ENCODE measurements around the gene PCDHGA11. TPM values are rescaled to one million over a fixed set of nuclear protein-coding genes. Genes with fewer than 3 reads are reported as not detected.
"Not testable (repeated sequence)": the region's sequence is repeated elsewhere in the genome, so short reads cannot be mapped to it uniquely, and the experiment has no call there.

PCDHGA11 gene
- total RNA-seq, result 16.4 TPM

- no peak for DNase-seq
Measured at GRCh38 chr5:141420855-141421488, at the start of gene PCDHGA11. Gene PCDHGA11 (plus strand): TSS chr5:141421051. CDS start chr5:141421228, 177 bp downstream.

DNA sequence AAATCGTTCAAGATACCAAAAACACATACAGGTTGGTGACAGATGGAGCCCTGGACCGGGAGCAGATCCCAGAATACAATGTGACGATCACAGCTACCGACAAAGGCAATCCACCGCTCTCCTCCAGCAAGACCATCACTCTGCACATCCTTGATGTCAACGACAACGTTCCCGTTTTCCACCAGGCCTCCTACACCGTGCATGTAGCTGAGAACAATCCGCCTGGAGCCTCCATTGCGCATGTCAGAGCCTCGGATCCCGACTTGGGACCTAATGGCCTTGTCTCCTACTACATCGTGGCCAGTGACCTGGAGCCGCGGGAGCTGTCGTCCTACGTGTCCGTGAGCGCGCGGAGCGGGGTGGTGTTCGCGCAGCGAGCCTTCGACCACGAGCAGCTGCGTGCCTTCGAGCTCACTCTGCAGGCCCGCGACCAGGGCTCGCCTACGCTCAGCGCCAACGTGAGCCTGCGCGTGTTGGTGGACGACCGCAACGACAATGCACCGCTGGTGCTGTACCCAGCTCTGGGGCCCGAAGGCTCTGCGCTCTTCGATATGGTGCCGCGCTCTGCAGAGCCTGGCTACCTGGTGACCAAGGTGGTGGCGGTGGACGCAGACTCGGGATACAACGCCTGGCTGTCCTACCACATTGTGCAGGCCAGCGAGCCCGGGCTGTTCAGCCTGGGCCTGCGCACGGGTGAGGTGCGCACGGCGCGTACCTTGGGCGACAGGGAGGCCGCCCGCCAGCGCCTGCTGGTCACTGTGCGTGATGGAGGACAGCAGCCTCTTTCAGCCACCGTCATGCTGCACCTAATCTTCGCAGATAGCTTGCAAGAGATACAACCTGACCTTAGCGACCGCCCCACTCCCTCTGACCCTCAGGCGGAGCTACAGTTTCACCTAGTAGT is 49.0 kb upstream of the PCDHGA11 start:
- DNase-seq, result no peak

- no peak for DNase-seq
Measured at GRCh38 chr5:141373673-141374317, 47.1 kb upstream of the PCDHGA11 start, which contains the start of gene PCDHGA6. Gene PCDHGA6 (plus strand): TSS chr5:141373891. CDS start chr5:141374084, 193 bp downstream.

DNA sequence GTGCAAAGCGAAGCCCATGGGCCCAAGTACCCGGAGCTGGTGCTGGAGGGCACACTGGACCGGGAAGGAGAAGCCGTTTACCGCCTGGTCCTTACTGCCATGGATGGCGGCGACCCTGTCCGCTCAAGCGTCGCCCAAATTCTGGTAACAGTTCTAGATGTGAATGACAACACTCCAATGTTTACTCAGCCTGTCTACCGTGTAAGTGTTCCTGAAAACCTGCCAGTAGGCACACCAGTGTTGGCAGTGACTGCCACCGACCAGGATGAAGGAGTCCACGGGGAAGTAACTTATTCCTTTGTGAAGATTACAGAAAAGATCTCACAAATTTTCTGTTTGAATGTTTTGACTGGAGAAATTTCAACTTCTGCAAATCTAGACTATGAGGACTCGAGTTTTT is 46.2 kb upstream of the PCDHGA11 start:
- no peak for DNase-seq

GRCh38 chr5:141375444-141376155 is 45.3 kb upstream of the PCDHGA11 start:
- not testable (repeated sequence) for DNase-seq

- DNase-seq, result no peak
Measured at GRCh38 chr5:141382469-141383294, 38.2 kb upstream of the PCDHGA11 start, which contains the start of gene PCDHGA7. Gene PCDHGA7 (plus strand): TSS chr5:141382742. CDS start chr5:141382900, 158 bp downstream.

- DNase-seq, result no peak
Measured at GRCh38 chr5:141383345-141383744, 37.5 kb upstream of the PCDHGA11 start.

DNA sequence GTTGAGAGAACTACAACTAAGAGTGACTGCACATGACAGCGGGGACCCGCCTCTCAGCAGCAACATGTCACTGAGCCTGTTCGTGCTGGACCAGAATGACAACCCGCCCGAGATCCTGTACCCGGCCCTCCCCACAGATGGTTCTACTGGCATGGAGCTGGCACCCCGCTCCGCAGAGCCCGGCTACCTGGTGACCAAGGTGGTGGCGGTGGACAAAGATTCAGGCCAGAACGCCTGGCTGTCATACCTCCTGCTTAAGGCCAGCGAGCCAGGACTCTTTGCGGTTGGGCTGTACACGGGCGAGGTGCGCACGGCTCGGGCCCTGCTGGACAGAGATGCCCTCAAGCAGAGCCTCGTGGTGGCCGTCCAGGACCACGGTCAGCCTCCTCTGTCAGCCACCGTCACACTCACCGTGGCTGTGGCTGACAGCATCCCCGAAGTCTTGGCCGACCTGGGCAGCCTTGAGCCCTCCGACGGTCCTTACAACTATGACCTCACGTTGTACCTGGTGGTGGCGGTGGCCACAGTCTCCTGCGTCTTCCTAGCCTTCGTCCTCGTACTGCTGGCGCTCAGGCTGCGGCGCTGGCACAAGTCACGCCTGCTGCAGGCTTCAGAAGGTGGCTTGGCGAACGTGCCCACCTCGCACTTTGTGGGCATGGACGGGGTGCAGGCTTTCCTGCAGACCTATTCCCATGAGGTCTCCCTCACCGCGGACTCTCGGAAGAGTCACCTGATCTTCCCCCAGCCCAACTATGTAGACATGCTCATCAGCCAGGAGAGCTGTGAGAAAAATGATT is 36.2 kb upstream of the PCDHGA11 start:
- no peak for DNase-seq

GRCh38 chr5:141387557-141388311 is 33.1 kb upstream of the PCDHGA11 start, which contains the start of gene PCDHGB4:
Gene PCDHGB4 (plus strand): TSS chr5:141387698. CDS start chr5:141387885, 187 bp downstream.
- DNase-seq, result not testable (repeated sequence)

DNA sequence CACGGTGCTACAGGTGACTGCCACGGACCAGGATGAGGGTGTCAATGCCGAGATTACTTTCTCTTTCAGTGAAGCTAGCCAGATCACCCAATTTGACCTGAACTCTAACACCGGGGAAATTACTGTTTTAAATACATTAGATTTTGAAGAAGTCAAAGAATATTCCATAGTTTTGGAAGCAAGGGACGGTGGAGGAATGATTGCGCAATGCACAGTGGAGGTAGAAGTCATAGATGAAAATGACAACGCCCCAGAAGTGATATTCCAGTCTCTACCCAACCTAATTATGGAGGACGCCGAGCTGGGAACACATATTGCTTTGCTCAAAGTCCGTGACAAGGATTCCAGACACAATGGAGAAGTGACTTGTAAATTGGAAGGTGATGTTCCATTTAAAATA is 32.2 kb upstream of the PCDHGA11 start:
- DNase-seq, result no peak

- no peak for DNase-seq
Measured at GRCh38 chr5:141389153-141390042, 31.5 kb upstream of the PCDHGA11 start.

GRCh38 chr5:141392429-141393198 is 28.2 kb upstream of the PCDHGA11 start, which contains the start of gene PCDHGA8:
Gene PCDHGA8 (plus strand): TSS chr5:141392633. CDS start chr5:141392814, 181 bp downstream.
- DNase-seq, result no peak

- DNase-seq, result no peak
Measured at GRCh38 chr5:141393267-141393666, 27.6 kb upstream of the PCDHGA11 start.

GRCh38 chr5:141394401-141395187 is 26.3 kb upstream of the PCDHGA11 start:
- DNase-seq, result not testable (repeated sequence)

DNA sequence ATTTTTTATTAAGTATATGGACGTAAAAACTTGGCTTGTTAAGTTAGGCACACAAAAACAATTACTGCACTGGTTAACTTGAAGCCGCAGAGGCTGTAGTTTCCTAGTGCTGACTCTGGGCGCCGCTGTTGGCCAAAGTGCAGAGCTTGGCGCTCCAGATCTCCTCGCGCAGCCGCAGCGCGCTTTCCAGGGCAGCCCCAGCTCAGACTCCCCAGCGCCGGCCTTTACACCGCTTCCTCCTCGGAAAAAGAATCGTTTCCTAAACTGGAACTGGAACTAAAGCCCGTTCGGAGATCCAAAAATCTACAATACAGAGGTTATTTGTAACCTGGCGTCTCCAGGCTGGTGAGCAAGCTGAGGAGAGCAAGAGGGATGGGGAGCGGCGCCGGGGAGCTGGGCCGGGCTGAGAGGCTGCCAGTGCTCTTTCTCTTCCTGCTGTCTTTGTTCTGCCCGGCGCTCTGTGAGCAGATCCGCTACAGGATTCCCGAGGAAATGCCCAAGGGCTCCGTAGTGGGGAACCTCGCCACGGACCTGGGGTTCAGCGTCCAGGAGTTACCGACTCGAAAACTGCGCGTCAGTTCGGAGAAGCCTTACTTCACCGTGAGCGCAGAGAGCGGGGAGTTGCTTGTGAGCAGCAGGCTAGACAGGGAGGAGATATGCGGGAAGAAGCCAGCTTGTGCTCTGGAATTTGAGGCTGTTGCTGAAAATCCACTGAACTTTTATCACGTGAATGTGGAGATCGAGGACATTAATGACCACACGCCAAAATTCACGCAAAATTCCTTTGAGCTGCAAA is 22.9 kb upstream of the PCDHGA11 start, which contains the start of gene PCDHGB5:
Gene PCDHGB5, plus strand, starts transcription at position 192 of the 796 bp plus-strand sequence. Its CDS starts 181 bp downstream, at position 373.
- not testable (repeated sequence) for DNase-seq

All from occipital lobe (tissue), 2 donors.